ENCODE data around the gene UBE2E2. TPM values are rescaled to one million over a fixed set of nuclear protein-coding genes. Genes with fewer than 3 reads are reported as not detected.

Gene UBE2E2
- total RNA-seq, 1 donor: 41.5 TPM

DNA sequence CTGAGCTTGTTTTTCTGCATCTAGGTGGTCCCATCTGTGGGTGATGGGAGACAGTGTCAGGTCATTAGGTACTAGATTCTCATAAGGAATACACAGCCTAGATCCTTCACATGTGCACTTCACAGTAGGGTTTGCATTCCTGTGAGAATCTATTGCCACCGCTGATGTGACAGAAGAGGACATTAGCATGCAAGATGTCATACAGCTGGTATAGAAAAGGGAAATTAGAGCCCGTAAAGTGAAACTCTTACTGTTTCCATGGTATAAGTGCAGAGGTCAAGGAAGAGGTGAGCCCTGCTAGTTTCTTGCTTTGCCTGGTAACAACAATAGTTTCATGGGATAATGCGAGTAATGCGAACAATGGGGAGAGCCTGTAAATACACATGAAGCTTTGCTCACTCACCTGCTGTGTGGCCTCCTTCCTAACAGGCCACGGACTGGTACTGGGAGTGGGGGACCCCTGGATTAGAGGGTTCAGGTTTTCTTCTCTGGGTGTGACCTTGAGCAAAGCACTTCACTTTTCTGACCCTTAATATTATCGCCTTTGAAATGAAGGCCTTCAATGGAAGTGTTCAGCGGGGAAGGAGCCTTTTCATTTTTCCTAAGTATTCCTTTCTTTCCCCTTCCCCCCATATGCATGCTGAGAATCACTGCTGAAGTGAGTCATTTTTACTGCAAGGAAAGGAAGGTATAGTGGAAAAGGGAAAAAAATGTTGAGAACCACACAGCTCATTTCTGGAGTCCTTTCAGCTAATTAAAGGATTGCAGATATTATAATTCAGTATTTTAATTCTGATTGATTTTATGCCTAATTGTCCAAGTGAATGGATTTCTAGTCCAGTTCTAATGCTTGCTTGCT lies 286.4 kb downstream of the UBE2E2 start:
- DNase-seq (ENCODE audit: low read depth): no peak
- TF ChIP-seq, protein P1, sequence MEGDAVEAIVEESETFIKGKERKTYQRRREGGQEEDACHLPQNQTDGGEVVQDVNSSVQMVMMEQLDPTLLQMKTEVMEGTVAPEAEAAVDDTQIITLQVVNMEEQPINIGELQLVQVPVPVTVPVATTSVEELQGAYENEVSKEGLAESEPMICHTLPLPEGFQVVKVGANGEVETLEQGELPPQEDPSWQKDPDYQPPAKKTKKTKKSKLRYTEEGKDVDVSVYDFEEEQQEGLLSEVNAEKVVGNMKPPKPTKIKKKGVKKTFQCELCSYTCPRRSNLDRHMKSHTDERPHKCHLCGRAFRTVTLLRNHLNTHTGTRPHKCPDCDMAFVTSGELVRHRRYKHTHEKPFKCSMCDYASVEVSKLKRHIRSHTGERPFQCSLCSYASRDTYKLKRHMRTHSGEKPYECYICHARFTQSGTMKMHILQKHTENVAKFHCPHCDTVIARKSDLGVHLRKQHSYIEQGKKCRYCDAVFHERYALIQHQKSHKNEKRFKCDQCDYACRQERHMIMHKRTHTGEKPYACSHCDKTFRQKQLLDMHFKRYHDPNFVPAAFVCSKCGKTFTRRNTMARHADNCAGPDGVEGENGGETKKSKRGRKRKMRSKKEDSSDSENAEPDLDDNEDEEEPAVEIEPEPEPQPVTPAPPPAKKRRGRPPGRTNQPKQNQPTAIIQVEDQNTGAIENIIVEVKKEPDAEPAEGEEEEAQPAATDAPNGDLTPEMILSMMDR (IDR thresholded peaks at IDR 0.05; ENCODE audit: insufficient read depth, low read depth, low read length): no peak
- no peak overlapping the region for H3K4me3 ChIP-seq (ENCODE audit: low read depth, low read length)

DNA sequence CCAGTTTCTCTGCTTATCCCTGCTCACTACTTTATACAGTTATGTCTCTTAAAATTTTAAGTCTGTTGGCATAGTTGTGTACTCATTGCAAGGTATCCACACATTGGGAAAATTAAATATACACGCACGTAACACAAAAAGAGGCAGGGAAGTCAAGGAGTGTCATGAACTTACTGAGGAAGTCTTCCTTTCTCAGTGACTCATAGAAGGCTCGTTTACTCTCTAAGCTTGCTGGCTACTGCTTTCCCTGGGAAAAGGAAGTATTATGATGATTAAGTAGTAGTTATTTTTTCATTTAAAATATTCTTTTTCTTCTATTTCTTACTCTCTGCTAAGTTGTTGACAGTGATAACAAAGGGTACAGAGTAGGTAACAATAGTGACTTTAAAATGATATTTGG lies 287.3 kb downstream of the UBE2E2 start:
- no peak overlapping the region for H3K4me3 ChIP-seq (ENCODE audit: low read depth, low read length)
- TF ChIP-seq, protein P1 (IDR thresholded peaks at IDR 0.05; ENCODE audit: insufficient read depth, low read depth, low read length): no peak
- DNase-seq (ENCODE audit: low read depth): peak; percentile 57

DNA sequence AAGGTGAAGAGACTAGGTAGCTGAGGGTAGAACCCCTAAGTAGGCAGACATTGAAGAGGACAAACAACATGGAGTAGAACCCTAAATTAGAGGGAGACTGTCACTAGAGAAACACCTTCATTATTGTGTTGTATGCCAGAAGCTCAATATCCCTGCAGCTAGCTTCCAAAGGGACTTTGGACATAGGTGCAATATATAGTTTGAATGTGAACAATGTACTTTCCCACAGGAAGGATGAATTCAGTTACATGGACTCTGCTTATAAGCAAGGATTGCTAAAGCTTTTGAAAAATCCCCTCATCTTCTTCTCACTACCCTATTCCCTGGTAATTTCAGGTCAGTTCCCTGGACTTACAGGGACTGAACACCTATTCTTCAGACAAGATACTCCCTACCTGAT lies 288.9 kb downstream of the UBE2E2 start:
- DNase-seq (ENCODE audit: low read depth): no peak
- TF ChIP-seq, protein P1 (IDR thresholded peaks at IDR 0.05; ENCODE audit: insufficient read depth, low read depth, low read length): no peak
- no peak overlapping the region for H3K4me3 ChIP-seq (ENCODE audit: low read depth, low read length)

DNA sequence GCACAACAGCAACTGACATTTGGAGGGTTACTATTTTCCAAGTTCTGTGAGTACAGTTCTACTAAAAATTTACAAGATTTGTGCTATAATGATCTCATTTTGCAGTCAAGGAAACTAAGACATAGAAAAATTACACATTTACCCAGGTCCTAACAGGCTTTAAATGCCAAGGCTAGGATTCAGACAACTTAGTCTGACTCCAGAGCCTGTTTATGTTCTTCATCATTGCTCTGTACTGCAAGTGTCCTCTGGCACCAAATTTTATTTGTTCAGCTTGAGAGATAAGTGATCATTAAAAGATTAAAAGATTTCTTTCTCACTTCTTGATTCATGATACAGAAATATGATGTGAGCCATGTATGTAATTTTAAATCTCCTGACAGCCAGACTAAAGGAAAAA lies 290.8 kb downstream of the UBE2E2 start:
- DNase-seq (ENCODE audit: low read depth): no peak
- TF ChIP-seq, protein P1 (IDR thresholded peaks at IDR 0.05; ENCODE audit: insufficient read depth, low read depth, low read length): no peak
- H3K4me3 ChIP-seq (ENCODE audit: low read depth, low read length): no peak overlapping the region

DNA sequence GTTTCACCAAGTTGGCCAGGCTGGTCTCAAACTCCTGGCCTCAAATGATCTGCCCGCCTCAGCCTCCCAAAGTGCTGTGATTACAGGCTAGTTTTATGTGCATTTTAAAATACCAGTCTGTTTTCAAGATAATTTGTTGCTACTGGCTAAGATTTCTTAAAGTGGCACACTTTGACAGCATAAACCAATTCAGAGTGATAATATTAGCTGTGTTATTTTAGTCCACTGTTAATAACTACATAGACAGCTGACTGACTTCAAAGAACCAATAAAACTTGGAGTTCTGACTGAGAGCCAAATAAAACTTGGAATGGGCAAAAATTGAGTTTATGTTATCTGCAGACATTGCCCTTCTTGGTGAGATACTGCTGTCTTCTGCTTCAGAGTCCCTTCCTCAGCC lies 291.8 kb downstream of the UBE2E2 start:
- no peak overlapping the region for H3K4me3 ChIP-seq (ENCODE audit: low read depth, low read length)
- no peak for DNase-seq (ENCODE audit: low read depth)
- TF ChIP-seq, protein P1 (IDR thresholded peaks at IDR 0.05; ENCODE audit: insufficient read depth, low read depth, low read length): no peak

DNA sequence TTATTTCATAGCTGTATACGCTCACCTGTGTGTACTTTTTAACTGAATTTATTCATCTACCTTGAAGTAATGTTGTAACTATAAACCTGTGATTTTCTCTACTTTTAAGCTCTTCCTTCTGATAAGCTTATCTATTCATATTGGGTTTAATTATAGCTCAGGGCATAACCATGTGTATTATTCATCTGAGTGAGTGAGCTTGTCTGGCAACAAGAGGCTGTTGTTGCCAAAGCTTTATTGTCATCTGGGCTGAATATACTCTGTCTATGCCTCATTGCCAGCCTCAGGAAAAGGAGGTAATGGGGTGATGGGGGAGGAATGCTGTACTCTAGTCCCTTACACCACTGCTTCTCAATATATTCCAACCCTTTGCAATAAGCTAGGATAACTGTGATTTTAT lies 292.4 kb downstream of the UBE2E2 start:
- DNase-seq (ENCODE audit: low read depth): no peak
- TF ChIP-seq, protein P1 (IDR thresholded peaks at IDR 0.05; ENCODE audit: insufficient read depth, low read depth, low read length): no peak
- no peak overlapping the region for H3K4me3 ChIP-seq (ENCODE audit: low read depth, low read length)

All from fibroblast of villous mesenchyme (primary cell).